Activated naive CD4-positive, alpha-beta T cell treated with anti-CD3 and anti-CD28 coated beads, Interleukin-2, amount 50 U/mL, for 72 hours (primary cell): ENCODE measurements around the gene ARHGAP29. TPM values are rescaled to one million over a fixed set of nuclear protein-coding genes. Genes with fewer than 3 reads are reported as not detected.

Experiments used
- ATAC-seq, 2 donors: fragments of 150-1000 bp; cut with Tn5 transposase; 2 replicates each; pipeline ENCODE4 v1.10.0; 2021; ENCODE audit warnings: mild to moderate bottlenecking in 2 of 2, moderate library complexity in 2 of 2
- DNase-seq, 2 donors: peaks; one replicate each; pipeline ENCODE4 v3.0.0; 2021 to 2022; ENCODE audit warnings: low spot score in 2 of 2
- H3K27ac Mint-ChIP-seq, 2 donors: one replicate each; pipeline ENCODE4 v1.8.0; 2022; ENCODE audit warnings: mild to moderate bottlenecking in 2 of 2, mixed read lengths in 2 of 2
- H3K36me3 Mint-ChIP-seq, 2 donors: one replicate each; pipeline ENCODE4 v1.8.0; 2022; ENCODE audit warnings: mixed read lengths in 2 of 2
- H3K9me3 Mint-ChIP-seq, 2 donors: one replicate each; pipeline ENCODE4 v1.8.0; 2022; ENCODE audit warnings: mixed read lengths in 2 of 2
- total RNA-seq, 2 donors: library from RNA; stranded (reverse); gene quantifications; one replicate each; pipeline ENCODE4 v1.2.3, GENCODE V29; 2022

Gene ARHGAP29
- total RNA-seq, 2 donors from 2014 or later: 0.16 TPM; not detected in 1

DNA sequence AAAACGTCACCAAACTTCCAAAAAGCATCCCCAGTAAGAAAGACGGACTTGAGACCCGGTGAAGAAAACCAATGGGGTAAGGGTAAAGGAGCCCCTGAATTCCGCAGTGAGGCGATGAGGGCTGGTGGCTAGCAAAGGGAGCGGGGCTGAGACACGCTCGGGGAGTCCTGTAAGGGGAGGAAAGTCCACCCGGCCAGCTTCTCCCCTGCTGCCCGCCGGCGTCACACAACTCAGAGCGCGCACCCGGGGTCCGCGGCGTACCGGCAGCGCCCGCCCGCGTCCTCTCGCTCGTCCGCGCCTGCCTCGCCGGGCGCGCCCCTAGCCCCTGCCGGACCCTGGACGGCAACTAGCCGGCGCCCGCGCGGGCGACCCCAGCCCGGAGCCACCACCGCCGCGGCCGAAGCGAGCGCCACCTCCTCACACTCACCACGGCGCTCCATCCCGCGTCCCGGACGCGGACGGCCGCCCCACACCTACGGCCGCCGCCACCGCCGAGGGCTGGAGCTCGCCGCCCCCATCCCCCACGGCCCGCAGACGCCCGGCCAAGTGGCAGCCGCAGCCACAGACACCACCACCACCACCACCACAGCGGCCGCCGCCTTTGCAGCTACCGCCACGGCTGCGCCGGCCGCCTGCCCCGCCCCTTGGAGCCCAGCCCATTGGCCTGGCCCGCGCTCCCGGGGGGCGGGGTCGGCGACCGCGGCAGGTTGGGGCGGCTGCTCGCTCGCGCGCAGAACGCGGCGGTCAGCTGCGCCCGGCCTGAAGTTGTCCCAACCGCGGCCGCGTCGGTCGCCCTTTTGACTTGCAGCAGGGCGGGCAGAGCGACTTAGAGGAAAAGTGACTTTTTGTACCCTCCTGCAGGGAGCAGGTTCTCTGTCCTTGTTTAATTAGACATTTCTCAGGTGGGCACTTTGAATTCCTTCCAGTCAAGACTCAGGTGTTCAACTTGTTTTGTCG lies 10.0 kb upstream of the ARHGAP29 start:
- DNase-seq (peak; percentile 55 to 62), ATAC-seq (peak; percentile 75 to 92)
- Mint-ChIP-seq H3K9me3 (peaks cover 11 to 12% of the 10 kb centered on the region in 2 donors), H3K27ac (no peak overlapping the region), H3K36me3 (peaks cover 15 to 22% of the 10 kb centered on the region in 2 donors)

DNA sequence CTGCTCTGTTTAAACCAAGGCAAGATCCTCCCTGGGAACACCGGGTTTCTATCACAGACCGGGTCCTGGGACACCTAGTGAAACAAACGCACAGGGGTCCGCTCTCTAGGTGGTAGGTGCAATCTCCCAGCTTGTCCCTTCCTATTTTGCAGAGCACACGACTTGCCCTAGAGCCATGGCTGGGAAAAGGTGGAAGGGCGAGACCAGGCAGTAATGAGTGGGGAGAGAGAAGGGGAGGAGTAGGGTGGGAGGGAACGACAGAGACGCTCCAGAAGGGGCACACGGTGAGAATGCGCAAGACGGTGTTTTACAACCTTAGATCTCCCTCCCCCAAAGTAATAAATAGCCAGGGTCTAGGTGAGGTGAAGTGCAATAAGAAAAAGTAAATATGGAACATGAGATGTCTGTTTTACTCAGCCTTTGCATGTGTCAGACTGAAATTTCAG lies 9.3 kb upstream of the ARHGAP29 start:
- H3K27ac Mint-ChIP-seq: no peak overlapping the region
- peaks cover 11 to 16% of the 10 kb centered on the region in 2 donors for H3K9me3 Mint-ChIP-seq
- H3K36me3 Mint-ChIP-seq: peaks cover 15 to 22% of the 10 kb centered on the region in 2 donors
- peak in 1 of 2 donors; percentile 22 for ATAC-seq
- no peak for DNase-seq

DNA sequence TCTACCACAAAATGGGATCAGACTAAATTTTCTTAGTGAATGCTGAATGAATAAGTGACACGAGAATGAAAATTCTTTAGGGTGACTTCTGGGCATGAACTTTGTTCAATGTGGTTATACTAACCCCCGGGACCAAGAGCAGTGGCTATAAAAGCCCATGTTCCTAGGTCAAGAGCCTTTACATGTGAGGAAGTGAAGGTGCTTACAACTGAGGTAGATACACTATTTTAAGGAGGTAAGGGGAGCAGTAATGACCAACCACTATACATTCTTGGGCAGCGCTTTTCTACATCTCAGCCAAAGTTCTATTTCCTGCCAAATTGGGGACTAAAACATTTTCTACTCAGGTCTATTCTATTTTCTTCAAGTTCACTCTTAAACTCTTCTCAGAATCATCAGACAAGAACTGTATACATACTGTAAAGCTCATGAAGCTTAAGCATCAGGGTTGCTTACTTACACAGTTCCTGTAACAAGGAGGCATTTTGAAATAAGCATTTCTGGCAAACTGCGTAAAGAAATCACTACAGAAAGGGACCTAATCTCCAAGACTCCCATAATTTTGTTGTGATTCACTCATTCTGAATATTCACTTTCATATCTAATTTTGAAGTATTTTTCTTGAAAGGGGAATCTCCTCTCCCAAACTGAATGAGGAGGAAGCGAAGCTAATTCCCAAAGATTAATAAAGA lies 8.5 kb upstream of the ARHGAP29 start:
- DNase-seq: no peak
- no peak for ATAC-seq
- H3K9me3 Mint-ChIP-seq: peaks cover 11 to 16% of the 10 kb centered on the region in 2 donors

DNA sequence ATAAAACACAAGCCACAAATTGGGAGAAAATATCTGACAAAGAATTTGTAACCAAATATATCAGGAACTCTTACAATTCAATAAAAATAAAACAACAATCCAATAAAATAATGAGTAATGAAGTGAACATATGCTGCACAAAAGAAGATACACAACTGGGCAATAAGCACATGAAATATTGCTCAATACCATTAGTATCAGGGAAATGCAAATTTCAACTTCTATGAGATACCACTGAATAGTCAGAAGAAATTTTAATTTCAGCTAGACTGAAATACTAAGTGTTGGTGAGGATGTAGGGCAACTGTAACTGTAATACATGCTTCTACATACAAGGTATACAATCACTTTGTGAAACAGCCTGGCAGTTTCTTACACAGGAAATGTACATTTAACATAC lies 7.4 kb upstream of the ARHGAP29 start:
- H3K27ac Mint-ChIP-seq: no peak overlapping the region
- no peak for DNase-seq
- peaks cover 15 to 22% of the 10 kb centered on the region in 2 donors for H3K36me3 Mint-ChIP-seq
- peaks cover 11 to 16% of the 10 kb centered on the region in 2 donors for H3K9me3 Mint-ChIP-seq
- ATAC-seq: no peak

More for the DNA sequence above, 8.5 kb upstream of the ARHGAP29 start:
- Mint-ChIP-seq H3K27ac (no peak overlapping the region), H3K36me3 (peaks cover 15 to 22% of the 10 kb centered on the region in 2 donors)

DNA sequence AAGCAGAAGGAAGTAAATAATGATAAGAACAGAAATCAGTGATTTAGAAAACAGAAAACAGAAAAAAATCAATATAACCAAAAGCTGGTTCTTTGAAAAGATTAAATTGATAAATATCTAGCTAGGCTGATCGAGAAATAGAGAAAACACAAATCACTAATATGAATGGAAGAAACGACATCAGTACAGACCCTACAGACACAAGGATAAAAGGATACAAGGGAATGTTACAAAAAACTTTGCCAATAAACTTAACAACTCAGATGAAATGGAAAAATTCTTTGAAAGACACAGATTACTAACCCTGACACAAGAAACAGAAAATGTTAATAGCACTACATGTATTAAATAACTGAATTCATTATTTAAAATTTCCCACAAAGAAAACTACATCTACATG lies 6.3 kb upstream of the ARHGAP29 start:
- DNase-seq: no peak
- no peak for ATAC-seq
- H3K36me3 Mint-ChIP-seq: peaks cover 15 to 22% of the 10 kb centered on the region in 2 donors
- peaks cover 11 to 16% of the 10 kb centered on the region in 2 donors for H3K9me3 Mint-ChIP-seq
- H3K27ac Mint-ChIP-seq: no peak overlapping the region

DNA sequence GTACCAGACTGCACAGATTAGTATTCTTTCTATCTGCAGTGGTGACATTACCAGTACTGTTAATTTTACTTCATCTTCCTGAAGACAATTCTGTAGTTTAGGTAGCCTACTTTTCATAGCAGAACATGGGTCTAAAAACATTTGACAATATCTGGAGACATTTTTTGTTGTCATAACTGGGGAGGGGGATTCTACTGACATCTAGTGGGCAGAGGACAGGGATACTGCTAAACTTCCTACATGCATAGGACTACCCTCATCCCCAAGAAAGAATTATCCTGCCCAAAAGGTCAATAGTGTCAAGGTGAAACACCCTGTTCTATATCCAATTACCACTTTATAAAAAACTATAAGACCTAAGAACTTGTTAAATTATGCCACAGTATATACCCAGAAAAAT lies 3.4 kb upstream of the ARHGAP29 start:
- ATAC-seq (no peak), DNase-seq (no peak)
- Mint-ChIP-seq H3K27ac (no peak overlapping the region), H3K36me3 (peaks cover 15 to 28% of the 10 kb centered on the region in 2 donors), H3K9me3 (peaks cover 11 to 16% of the 10 kb centered on the region in 2 donors)

DNA sequence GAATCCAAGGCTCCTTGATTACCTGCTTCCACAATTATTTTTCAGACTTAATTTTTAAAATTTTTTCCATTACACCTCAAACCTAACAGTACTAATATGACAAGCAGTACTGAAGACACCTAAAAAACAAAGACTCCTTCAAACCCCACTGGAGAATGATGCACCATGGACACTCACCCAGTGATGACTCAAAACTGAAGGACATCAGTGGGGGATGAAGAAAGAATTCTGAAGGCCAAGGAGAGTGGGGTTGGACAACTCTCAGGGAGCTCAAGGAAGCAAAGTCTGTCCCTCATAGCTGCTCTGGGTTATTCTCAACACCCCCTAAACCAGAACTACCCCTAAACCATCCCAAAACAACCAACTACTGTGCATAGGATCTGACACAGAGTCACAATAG lies 2.4 kb upstream of the ARHGAP29 start:
- H3K36me3 Mint-ChIP-seq: peaks cover 15 to 30% of the 10 kb centered on the region in 2 donors
- ATAC-seq (no peak), DNase-seq (no peak)
- H3K27ac Mint-ChIP-seq: no peak overlapping the region
- H3K9me3 Mint-ChIP-seq: peaks cover 11 to 16% of the 10 kb centered on the region in 2 donors

DNA sequence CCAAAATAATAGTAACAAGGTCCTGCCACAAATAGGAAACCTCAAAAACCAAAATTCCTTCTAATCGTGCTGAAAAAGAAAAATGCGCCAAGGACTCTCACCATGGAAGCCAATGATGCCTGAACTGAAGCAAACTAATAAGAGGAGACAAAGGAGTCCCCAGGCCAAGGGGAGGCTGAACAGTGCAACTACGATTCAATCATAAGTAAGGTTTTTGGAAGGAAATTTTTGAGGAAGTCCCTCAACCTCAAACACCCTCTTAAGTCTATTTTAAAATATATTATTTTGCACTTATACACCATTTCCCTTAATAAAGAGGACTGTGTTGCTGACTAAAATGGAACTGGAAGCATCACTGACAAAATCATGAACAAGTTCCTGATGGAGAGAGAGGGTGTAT lies 1.7 kb upstream of the ARHGAP29 start:
- H3K27ac Mint-ChIP-seq: no peak overlapping the region
- peaks cover 11 to 16% of the 10 kb centered on the region in 2 donors for H3K9me3 Mint-ChIP-seq
- DNase-seq: no peak
- H3K36me3 Mint-ChIP-seq: peaks cover 12 to 27% of the 10 kb centered on the region in 2 donors
- no peak for ATAC-seq

DNA sequence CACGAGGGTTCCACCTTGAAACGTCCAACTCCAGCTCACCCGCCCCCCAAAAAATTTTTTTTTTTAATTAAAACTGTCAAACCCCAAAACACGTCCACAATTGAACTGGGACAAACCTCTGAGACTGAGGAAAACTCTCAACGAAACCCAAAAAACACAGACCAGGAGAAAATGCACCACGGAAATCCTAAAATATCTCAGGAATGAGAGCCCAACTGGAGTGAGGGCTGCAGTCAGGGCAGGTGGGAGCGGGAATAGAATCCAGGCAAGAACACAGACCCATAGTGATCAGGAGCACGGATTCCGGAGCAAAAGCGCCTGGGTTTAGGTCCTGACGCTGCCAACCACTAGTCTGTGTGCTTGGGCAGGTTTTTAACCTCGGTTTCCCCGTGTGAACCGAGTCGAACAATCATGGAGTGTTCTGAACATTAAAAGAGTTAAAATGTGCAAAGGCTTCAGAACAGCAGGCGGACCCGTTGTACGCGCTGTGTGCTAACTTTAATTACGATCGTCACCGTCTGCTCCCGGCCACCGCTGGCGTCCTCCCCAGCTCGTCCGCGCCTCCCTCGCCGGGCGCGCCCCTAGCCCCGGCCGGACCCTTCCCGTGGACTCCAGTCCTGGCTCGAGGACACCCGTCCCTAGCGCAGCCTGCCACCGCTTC lies 624 bp downstream of the ARHGAP29 start:
- no peak overlapping the region for H3K27ac Mint-ChIP-seq
- ATAC-seq: peak; percentile 36 to 48
- peaks cover 0 to 13% of the 10 kb centered on the region in 2 donors for H3K36me3 Mint-ChIP-seq
- no peak for DNase-seq
- no peaks in the 10 kb centered on the region for H3K9me3 Mint-ChIP-seq

DNA sequence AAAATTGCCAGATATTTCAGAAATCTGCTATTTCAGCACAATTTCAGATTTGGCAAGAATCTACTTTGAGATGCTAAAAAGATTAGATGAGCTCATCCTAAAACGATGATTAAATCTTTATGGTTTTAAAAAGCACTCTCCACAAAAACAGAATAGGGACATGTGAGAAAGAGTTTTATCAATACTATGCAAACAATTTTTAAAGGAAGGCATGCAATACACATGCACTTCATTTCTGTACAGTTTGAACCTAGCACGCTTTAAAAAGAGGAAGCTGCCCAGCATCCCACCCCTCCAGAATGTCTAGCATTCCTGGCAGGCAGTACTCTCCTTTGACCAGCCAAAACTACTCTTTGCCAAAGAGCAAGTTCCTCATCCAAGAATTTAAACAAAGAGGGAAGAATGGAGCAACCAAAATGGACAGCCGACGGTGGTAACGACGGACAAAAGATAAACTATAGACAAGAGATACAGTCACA lies 1.3 kb downstream of the ARHGAP29 start:
- Mint-ChIP-seq H3K27ac (no peak overlapping the region), H3K36me3 (peaks cover 0 to 13% of the 10 kb centered on the region in 2 donors), H3K9me3 (no peaks in the 10 kb centered on the region)
- no peak for DNase-seq
- ATAC-seq: no peak

DNA sequence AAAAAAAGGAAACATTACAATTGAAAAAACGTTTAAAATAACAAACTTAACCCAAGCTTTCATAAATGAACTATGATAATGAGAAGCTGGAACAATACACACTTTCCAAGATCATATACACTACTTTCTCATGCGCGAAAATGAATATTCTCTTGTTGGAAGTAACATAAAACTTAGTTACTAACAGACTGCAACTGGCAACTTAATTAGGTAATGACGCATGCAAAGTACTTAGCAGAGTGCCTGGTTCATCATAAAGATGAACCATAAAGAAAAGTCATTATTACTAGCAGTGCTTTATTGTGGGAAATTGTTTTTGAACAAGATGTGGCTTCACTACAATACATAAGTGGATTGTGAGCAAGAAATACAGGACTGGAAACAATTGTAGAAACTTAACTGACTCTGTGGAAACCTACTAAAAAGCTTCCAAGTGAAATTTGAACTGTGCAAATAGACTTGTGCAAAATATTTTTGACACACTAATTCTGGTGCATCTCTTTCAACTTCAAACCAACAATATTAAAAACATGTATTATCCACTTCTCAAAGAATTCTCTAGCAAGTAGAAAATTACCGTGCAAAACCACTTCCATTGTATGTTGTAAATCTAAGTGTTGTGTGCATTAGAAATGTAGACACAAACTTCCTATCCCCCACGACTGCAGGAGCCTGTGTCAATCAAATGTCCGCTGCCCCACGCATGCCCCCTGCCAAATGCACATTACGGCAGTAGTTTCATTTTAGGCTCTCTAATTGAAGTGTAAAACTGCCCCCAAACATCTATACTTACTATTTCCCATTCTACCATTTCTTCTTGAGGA lies 2.0 kb downstream of the ARHGAP29 start:
- no peak for DNase-seq
- peaks cover 0 to 13% of the 10 kb centered on the region in 2 donors for H3K36me3 Mint-ChIP-seq
- H3K27ac Mint-ChIP-seq: no peak overlapping the region
- H3K9me3 Mint-ChIP-seq: no peaks in the 10 kb centered on the region
- no peak for ATAC-seq

DNA sequence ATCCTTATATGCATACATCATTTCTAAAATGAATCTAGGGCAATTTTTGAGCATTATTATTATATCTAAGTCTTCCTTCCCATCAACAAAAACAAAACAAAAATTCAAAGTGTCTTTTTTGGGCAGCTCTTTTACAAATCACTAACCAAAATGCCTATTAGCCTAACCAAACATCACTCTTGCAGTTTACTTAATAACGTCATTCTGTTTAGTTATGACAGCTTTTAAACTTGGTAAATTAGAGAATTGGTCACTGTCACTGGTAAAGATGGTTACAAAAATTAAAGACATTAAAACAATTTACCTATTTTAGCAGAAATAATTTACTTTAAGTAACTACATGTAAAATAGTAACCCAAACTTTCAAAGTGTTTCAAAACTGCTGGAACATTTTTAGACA lies 2.8 kb downstream of the ARHGAP29 start:
- Mint-ChIP-seq H3K27ac (no peak overlapping the region), H3K9me3 (no peaks in the 10 kb centered on the region), H3K36me3 (peaks cover 0 to 13% of the 10 kb centered on the region in 2 donors)
- no peak for ATAC-seq
- DNase-seq: no peak

DNA sequence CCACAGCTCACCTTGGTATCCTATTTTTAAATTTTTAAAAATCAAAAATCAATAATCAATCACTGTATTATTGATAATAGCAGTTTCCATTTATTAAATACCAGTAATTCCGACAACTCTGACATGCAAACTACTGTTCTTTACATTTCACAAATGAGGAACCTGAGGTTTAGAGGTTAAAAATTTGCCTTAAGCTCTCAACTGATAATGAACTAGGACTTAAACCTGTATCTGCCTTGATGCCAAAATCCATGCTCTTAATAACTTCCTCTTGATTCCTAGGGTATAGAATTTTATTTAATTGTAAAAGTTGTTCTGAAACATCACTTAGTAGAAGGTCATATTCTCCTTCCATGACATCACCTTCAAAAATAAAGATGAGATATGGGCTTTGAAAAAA lies 5.6 kb downstream of the ARHGAP29 start:
- H3K36me3 Mint-ChIP-seq: peaks cover 0 to 7% of the 10 kb centered on the region in 2 donors
- H3K27ac Mint-ChIP-seq: no peak overlapping the region
- DNase-seq: no peak
- no peaks in the 10 kb centered on the region for H3K9me3 Mint-ChIP-seq
- no peak for ATAC-seq

DNA sequence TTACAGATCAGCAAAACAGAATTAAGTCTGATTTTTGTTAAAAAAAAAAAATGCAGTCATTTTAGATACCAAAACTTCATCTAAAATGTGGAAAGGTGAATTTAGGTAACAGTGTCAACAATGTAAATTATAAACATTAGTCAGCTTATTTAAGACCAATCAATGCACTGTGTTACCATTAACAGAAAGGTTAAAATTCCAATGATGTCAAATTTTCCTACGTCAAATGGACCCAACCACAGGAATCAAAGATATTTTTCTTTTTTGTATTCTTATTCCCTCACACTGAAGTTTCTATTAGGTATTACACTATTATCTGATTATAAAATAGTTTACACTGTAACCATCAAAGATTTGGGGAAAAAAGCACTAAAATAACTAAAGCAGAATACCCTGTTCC lies 6.5 kb downstream of the ARHGAP29 start:
- Mint-ChIP-seq H3K27ac (no peak overlapping the region), H3K36me3 (peaks cover 0 to 3% of the 10 kb centered on the region in 2 donors), H3K9me3 (no peaks in the 10 kb centered on the region)
- DNase-seq: no peak
- no peak for ATAC-seq

DNA sequence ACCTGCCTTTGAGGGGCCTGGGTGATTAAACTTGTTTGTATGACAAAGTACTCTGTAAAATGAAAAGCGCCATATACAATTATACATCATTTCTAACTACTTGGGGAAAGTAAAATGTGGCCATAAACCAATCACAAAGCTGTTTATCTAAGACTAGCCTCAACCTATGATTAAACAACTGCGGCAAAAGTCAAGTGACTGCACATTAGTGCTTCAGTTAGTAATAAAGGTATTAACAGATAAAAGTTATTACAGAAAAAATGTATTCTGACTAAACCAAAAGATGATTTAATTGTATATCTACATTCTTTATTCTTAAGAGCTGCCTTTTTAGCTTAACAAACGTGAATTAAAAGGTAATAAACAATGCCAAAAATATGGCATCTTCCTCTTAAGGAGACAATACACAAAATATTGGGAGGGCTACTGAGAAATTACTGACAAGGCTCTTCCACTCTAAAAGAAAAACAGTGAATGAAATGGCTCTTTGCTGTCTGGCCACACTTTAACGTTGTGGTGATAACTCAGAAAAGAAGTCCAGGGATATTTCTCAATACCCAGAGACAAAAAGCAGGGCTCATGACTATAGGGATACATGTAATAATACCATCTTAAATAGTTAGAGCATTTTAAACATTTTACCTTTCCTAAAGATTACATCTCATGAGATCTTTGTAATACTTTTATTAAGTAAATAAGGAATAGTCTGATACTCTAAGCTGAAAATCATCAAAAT lies 8.6 kb downstream of the ARHGAP29 start:
- no peak for ATAC-seq
- no peak for DNase-seq
- no peaks in the 10 kb centered on the region for H3K9me3 Mint-ChIP-seq
- H3K36me3 Mint-ChIP-seq: no peaks in the 10 kb centered on the region
- H3K27ac Mint-ChIP-seq: no peak overlapping the region
